ENCODE results near the gene PPP1R12C.

The PPP1R12C gene

GRCh38 chr19:55088543-55089341 lies 28.7 kb downstream of the PPP1R12C start:
- DNase-seq: peak; percentile 59

- DNase-seq: peak; percentile 73
Observed at GRCh38 chr19:55088021-55088451, 29.4 kb downstream of the PPP1R12C start.

GRCh38 chr19:55087542-55087901 lies 29.9 kb downstream of the PPP1R12C start:
- peak; percentile 37 for DNase-seq

GRCh38 chr19:55086730-55087541 lies 30.5 kb downstream of the PPP1R12C start:
- DNase-seq: peak; percentile 94

- peak; percentile 1 for DNase-seq
Observed at GRCh38 chr19:55085923-55086715, 31.3 kb downstream of the PPP1R12C start.

- DNase-seq: no peak
Observed at GRCh38 chr19:55084416-55084815, 33.0 kb downstream of the PPP1R12C start.

- DNase-seq: no peak
Observed at GRCh38 chr19:55083004-55083850, 34.2 kb downstream of the PPP1R12C start.

GRCh38 chr19:55082020-55082851 lies 35.2 kb downstream of the PPP1R12C start:
- DNase-seq: no peak

GRCh38 chr19:55081770-55082019 lies 35.7 kb downstream of the PPP1R12C start:
- no peak for DNase-seq

- DNase-seq: peak; percentile 35
Observed at GRCh38 chr19:55080968-55081769, 36.3 kb downstream of the PPP1R12C start.

- peak; percentile 82 for DNase-seq
Observed at GRCh38 chr19:55080121-55080967, 37.1 kb downstream of the PPP1R12C start.

GRCh38 chr19:55079400-55080038 lies 37.9 kb downstream of the PPP1R12C start:
- DNase-seq: no peak

- no peak for DNase-seq
Observed at GRCh38 chr19:55078996-55079395, 38.4 kb downstream of the PPP1R12C start.

GRCh38 chr19:55077106-55077505 lies 40.3 kb downstream of the PPP1R12C start:
- no peak for DNase-seq

GRCh38 chr19:55076321-55076720 lies 41.1 kb downstream of the PPP1R12C start:
- DNase-seq: no peak

GRCh38 chr19:55075371-55075998 lies 42.0 kb downstream of the PPP1R12C start, which contains the start of gene EPS8L1:
EPS8L1 (plus strand) TSS chr19:55075869; CDS start chr19:55076445, 576 bp downstream.
- no peak for DNase-seq

GRCh38 chr19:55071913-55072312 lies 45.5 kb downstream of the PPP1R12C start:
- DNase-seq: no peak

GRCh38 chr19:55071129-55071502 lies 46.3 kb downstream of the PPP1R12C start:
- DNase-seq: peak; percentile 7
